CD14-positive monocyte (primary cell): ENCODE results near the gene CCDC3. TPM values are rescaled to one million over a fixed set of nuclear protein-coding genes. Genes with fewer than 3 reads are reported as not detected.

ENCODE experiments used
- DNase-seq, 3 donors: peaks; one replicate each; pipeline ENCODE4 v3.0.0-alpha.2; 2011 to 2022
- H2AFZ ChIP-seq: 2 replicates; pipeline ENCODE4 v1.6.0; 2012; ENCODE audit warnings: mild to moderate bottlenecking, low read depth, low read length, inconsistent platforms; ENCODE audit not compliant: insufficient read depth, poor library complexity, severe bottlenecking
- H3K27ac ChIP-seq, 2 donors: 1 replicate in 1 of 2; 2 replicates in 1 of 2; pipeline ENCODE4 v1.5.1; 2012 to 2013; ENCODE audit warnings: low read length in 2 of 2, control low read depth in 1 of 2, inconsistent platforms in 1 of 2, low read depth in 1 of 2, mild to moderate bottlenecking in 1 of 2
- H3K27me3 ChIP-seq, 2 donors: one replicate each; pipeline versions ENCODE4 v1.6.0 to v1.6.1; 2011 to 2013; ENCODE audit warnings: low read length in 2 of 2; ENCODE audit not compliant: control insufficient read depth in 2 of 2, insufficient read depth in 2 of 2
- H3K36me3 ChIP-seq, 2 donors: replicated peaks in 1 of 2; 1 replicate in 1 of 2; 2 replicates in 1 of 2; pipeline versions ENCODE4 v1.5.1 to v1.6.1; 2012 to 2013; ENCODE audit warnings: low read length in 2 of 2, control low read depth in 1 of 2, inconsistent platforms in 1 of 2, mild to moderate bottlenecking in 1 of 2; ENCODE audit not compliant: insufficient read depth in 2 of 2, control insufficient read depth in 1 of 2
- H3K4me1 ChIP-seq, 2 donors: 1 replicate in 1 of 2; 2 replicates in 1 of 2; pipeline versions ENCODE4 v1.5.1 to v1.6.1; 2012 to 2013; ENCODE audit warnings: low read length in 2 of 2, control low read depth in 1 of 2, inconsistent platforms in 1 of 2, mild to moderate bottlenecking in 1 of 2, moderate library complexity in 1 of 2; ENCODE audit not compliant: insufficient read depth in 2 of 2, control insufficient read depth in 1 of 2
- H3K4me2 ChIP-seq: replicated peaks from 2 replicates; pipeline ENCODE3; 2012; ENCODE audit warnings: low read length, moderate library complexity, mild to moderate bottlenecking; ENCODE audit not compliant: poor library complexity, severe bottlenecking; ENCODE audit errors: extremely low read depth
- H3K4me3 ChIP-seq, 3 experiments: fragments of 200-600 bp in 1 of 3; sonication (generic) in 1 of 3; replicated peaks in 1 of 3; 1 replicate in 2 of 3; 2 replicates in 1 of 3; pipeline ENCODE4 v1.5.1; 2011 to 2013; ENCODE audit warnings: low read length in 3 of 3, mild to moderate bottlenecking in 3 of 3, control low read depth in 2 of 3, low read depth in 2 of 3, inconsistent platforms in 1 of 3, moderate library complexity in 1 of 3
- H3K79me2 ChIP-seq: 2 replicates; pipeline ENCODE4 v1.6.0; 2012; ENCODE audit warnings: mild to moderate bottlenecking, control low read depth, inconsistent platforms, low read length, moderate library complexity; ENCODE audit not compliant: insufficient read depth
- H3K9ac ChIP-seq: 2 replicates; pipeline ENCODE4 v1.6.0; 2017; ENCODE audit warnings: low read length, mild to moderate bottlenecking; ENCODE audit not compliant: insufficient read depth, poor library complexity, severe bottlenecking
- H3K9me3 ChIP-seq, 2 donors: replicated peaks in 1 of 2; 1 replicate in 1 of 2; 2 replicates in 1 of 2; pipeline versions ENCODE4 v1.5.1 to v1.6.1; 2012 to 2013; ENCODE audit warnings: low read length in 2 of 2, control low read depth in 1 of 2; ENCODE audit not compliant: control insufficient read depth in 1 of 2, insufficient read depth in 1 of 2
- H4K20me1 ChIP-seq: 2 replicates; pipeline ENCODE4 v1.6.0; 2012; ENCODE audit warnings: mild to moderate bottlenecking, low read length, control low read depth, moderate library complexity; ENCODE audit not compliant: insufficient read depth
- H3K27ac Mint-ChIP-seq, 7 donors: one replicate each; pipeline ENCODE4 v1.8.0; 2020; ENCODE audit warnings: mild to moderate bottlenecking in 7 of 7, mixed read lengths in 7 of 7, moderate library complexity in 6 of 7, inconsistent platforms in 2 of 7
- H3K27me3 Mint-ChIP-seq, 3 donors: one replicate each; pipeline ENCODE4 v1.8.0; 2021 to 2022; ENCODE audit warnings: low read depth in 3 of 3, mild to moderate bottlenecking in 3 of 3, mixed read lengths in 3 of 3, moderate library complexity in 3 of 3, inconsistent platforms in 1 of 3
- H3K36me3 Mint-ChIP-seq, 2 donors: one replicate each; pipeline ENCODE4 v1.8.0; 2020; ENCODE audit warnings: mixed read lengths in 2 of 2, inconsistent platforms in 1 of 2, mild to moderate bottlenecking in 1 of 2
- H3K4me1 Mint-ChIP-seq: one replicate; pipeline ENCODE4 v1.8.0; 2020; ENCODE audit warnings: mild to moderate bottlenecking, mixed read lengths
- H3K4me3 Mint-ChIP-seq, 2 donors: one replicate each; pipeline ENCODE4 v1.8.0; 2020; ENCODE audit warnings: mild to moderate bottlenecking in 2 of 2, mixed read lengths in 2 of 2, moderate library complexity in 1 of 2
- H3K9me3 Mint-ChIP-seq, 7 donors: one replicate each; pipeline ENCODE4 v1.8.0; 2020 to 2022; ENCODE audit warnings: mixed read lengths in 7 of 7, mild to moderate bottlenecking in 6 of 7, moderate library complexity in 6 of 7, inconsistent platforms in 2 of 7
- CTCF ChIP-seq: fragments of 200-600 bp; IDR thresholded peaks from one replicate; pipeline ENCODE4 v1.8.0; 2022; ENCODE audit warnings: antibody characterized with exemption, mild to moderate bottlenecking
- WGBS: methylation state at CpG from one replicate; pipeline ENCODE4 v1.1.5; 2013; ENCODE audit warnings: missing lambda C conversion rate; ENCODE audit not compliant: insufficient coverage; 5-methylcytosine and 5-hydroxymethylcytosine counted together
- intact Hi-C, 2 donors: fragments of 100-400 bp; cut with micrococcal nuclease; formaldehyde crosslinking; loops; one replicate each; pipeline versions ENCODE4 v1.15.0 to v1.15.1; 2023
- polyA plus RNA-seq, 3 donors: library from polyadenylated mRNA; depleted of rRNA in 1 of 3; unstranded in 2 of 3; stranded (reverse) in 1 of 3; fragments of 300-500 nt in 2 of 3; fragments of >200 nt in 1 of 3; fragmentation: Illumina TruSeq in 2 of 3; gene quantifications; 1 replicate in 2 of 3; 2 replicates in 1 of 3; pipeline ENCODE4 v1.2.3, GENCODE V29; 2012 to 2021

CCDC3 gene
- polyA plus RNA-seq, 3 donors = not detected

GRCh38 chr10:13003004-13003403, 1.5 kb upstream of the CCDC3 start:
- Histone ChIP-seq H3K9ac (no peak overlapping the region), H3K79me2 (no peaks in the 10 kb centered on the region), H3K4me3 (no peak overlapping the region), H3K27ac (no peak overlapping the region), H3K36me3 (no peaks in the 10 kb centered on the region), H3K4me2 (no peak overlapping the region), H3K9me3 (peaks cover 2 to 3% of the 10 kb centered on the region in 2 donors), H3K4me1 (no peaks in the 10 kb centered on the region), H4K20me1 (no peaks in the 10 kb centered on the region), H3K27me3 (peaks cover 34% of the 10 kb centered on the region in 2 donors), H2AFZ (no peak overlapping the region)
- intact Hi-C loops = no loop called here
- DNase-seq = no peak
- Mint-ChIP-seq H3K9me3 (peaks cover 0 to 11% (median 0%) of the 10 kb centered on the region in 7 donors), H3K27me3 (peaks cover 30 to 43% (median 31%) of the 10 kb centered on the region in 3 donors), H3K4me3 (no peak overlapping the region), H3K4me1 (peaks cover 8% of the 10 kb centered on the region), H3K27ac (no peak overlapping the region), H3K36me3 (no peaks in the 10 kb centered on the region)
- TF ChIP-seq CTCF = no peak

- Histone ChIP-seq H3K27ac (no peak overlapping the region), H3K4me2 (no peak overlapping the region), H3K36me3 (no peaks in the 10 kb centered on the region), H3K79me2 (no peaks in the 10 kb centered on the region), H3K4me3 (no peak overlapping the region), H4K20me1 (no peaks in the 10 kb centered on the region), H2AFZ (no peak overlapping the region), H3K27me3 (peaks cover 34% of the 10 kb centered on the region in 2 donors), H3K4me1 (no peaks in the 10 kb centered on the region), H3K9me3 (peaks cover 0 to 3% of the 10 kb centered on the region in 2 donors), H3K9ac (no peak overlapping the region)
- Mint-ChIP-seq H3K4me3 (peak overlapping the region in 1 of 2 donors; percentile 49), H3K27ac (no peak overlapping the region), H3K4me1 (peaks cover 8% of the 10 kb centered on the region), H3K9me3 (peaks cover 0 to 11% (median 0%) of the 10 kb centered on the region in 7 donors), H3K36me3 (no peaks in the 10 kb centered on the region), H3K27me3 (peaks cover 30 to 45% (median 31%) of the 10 kb centered on the region in 3 donors)
- intact Hi-C loops = no loop called here
- no peak for TF ChIP-seq CTCF
- 3% methylated on average over 5 of the region's 9 CpGs for WGBS
- no peak for DNase-seq
Measured at GRCh38 chr10:13001887-13002212, 337 bp upstream of the CCDC3 start.
